Measurements from ENCODE around the gene CDC42BPB.

Gene CDC42BPB

DNA sequence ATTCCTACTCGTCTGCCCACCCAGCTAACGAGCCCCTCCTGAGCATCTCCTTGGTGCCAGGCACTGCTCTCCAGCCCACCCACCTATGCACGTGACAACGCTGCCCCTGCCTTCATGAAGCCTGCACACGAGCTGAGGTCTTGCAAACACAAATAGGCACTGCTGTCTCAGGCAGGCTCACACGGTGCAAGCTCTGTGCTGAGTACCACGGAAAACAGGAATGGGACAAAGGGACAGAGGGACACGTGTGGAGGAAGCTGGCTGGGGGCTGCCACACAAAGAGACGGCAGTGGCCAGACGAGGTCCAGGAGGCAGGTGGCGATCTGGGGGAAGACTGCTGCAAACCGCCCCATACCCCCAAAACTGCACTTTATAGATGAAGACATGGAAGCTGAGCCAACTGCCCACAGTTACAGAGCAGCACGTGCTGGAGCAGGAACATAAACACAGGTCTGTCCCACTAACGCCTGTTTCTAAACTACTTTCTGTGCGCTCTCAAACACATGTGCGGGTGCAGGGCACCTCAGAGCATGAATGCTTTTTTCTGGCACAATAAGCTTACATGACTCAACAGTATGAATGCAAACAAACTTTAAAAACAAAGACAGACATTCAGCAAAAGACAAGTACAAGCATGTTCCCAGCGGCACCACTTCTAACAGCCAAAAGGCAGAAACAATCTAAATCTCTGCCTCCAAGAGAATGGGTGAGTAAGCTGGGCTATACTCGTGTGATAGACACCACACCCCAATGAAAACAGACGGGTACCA, 70.4 kb downstream of the CDC42BPB start:
- no peak for DNase-seq

DNA sequence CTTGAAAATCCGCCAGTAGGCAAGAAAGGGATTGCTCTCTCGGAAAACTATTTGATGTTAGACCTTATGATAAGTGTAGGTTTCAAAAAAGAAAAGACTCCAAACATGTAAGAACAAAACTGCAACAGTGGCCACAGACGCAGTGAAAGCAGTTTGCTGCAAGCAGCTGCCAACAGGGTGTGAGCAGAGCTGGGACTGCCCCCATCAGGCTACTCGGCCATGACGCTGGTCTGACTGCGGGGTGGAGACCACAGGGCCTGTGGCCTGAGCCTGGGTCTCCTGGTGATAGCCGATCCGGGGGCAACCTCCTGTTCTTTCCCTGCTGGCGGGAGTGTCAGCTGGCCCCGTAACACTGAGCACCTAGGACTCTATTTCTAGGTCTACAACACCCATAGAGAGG, 71.7 kb downstream of the CDC42BPB start:
- DNase-seq = no peak

DNA sequence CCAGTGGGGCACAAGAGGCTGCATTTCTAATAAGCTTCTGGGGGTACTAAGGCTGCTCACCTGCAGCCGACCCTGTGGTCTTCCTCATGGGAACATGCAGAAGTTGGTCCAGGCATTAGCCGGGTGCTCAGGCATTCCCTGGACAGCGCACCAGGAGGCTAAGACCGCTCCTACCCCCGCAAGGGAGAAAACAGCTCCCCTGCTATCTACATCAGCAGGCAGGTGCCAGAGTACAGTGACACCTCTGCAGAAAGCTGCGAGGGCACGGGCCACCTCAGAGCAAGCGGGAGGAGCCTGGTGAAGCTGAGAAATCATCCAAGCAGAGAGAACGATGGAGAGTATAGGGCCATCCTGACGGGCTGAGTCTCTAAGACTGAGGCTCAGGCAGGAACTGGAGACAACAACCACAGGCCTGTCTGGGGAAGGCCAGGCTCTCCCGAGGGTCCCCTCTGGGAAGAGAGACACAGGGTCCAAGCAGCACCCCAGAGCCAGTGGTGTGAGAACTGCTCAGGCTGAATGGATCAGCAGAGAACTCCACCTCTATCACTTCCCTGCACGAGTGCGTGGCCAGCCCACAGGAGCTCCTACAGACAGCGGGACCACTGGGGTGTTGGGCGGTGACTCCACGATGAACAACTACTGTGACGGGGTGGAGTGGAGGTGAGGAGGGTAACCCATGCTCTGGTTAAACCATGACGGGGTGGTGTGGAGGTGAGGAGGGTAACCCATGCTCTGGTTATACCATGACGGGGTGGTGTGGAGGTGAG, 72.8 kb downstream of the CDC42BPB start:
- no peak for DNase-seq

- no peak for DNase-seq
These were observed 73.9 kb downstream of the CDC42BPB start for GRCh38 chr14:102983496-102983895.

DNA sequence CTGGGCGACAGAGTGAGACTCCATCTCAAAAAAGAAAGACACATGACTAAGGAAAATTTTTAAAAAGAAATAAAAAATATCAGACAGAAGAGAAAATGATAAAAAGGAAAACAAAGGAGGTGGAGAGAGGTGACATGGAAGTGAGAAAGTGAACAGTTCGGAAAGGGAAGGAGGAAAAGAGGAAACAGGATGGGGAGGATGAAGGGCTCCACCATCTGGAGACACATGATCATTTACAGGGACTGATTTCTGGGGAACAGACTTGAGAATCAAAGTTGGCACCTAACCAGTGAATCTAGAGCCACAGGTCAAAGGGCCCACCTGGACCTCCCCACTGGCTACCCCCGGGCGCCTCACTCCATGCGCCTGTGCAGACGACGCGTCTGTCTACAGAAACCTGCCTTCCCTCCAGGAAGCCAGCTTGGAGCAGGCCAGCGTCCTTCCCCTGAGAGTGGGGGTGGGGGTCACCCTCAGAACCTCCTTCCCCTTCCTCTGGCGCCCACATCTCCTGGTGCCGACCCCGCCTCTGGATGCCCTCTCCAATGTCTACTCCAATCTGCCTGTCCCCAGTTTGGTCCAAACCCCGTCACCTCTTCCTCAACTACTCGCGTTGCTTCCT, 74.4 kb downstream of the CDC42BPB start:
- DNase-seq = no peak

DNA sequence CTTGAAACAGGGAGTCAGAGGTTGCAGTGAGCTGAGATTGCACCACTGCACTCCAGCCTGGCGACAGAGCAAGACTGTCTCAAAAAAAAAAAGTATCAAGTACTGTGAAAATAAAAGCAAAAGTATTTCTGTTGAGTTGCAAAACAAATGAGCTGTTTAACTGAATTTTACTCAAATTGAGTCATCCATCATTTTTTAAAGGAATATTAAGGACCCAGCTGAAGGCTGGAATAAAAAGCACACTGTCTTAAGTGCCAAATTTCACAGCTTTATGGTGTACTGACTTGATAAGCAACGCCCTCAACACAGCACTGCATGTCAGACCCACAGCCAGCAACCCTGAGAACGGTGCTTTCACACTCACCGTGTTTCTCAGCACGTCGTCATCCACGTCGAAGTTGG, 76.9 kb downstream of the CDC42BPB start:
- no peak for DNase-seq

- DNase-seq = no peak
These were observed 77.9 kb downstream of the CDC42BPB start for GRCh38 chr14:102979406-102979805.

DNA sequence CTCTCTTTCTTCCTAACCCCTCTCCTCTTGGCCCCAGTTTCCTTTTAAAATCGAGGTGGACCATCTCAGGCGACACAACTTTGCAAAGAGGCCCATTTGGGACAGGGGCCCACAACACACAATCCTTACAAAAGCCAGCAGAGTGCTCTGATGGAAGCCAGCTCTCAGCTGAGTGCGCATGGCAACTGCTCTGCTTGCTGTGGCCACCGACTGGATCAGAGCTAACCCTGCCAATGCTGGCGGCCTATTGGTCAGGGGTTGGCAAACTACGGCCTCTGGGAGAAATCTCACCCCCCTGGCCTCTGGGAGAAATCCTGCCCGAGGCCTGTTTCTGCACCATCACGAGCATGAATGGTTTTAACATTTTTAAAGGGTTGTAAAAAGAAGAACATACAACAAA, 79.9 kb downstream of the CDC42BPB start:
- DNase-seq = no peak

DNA sequence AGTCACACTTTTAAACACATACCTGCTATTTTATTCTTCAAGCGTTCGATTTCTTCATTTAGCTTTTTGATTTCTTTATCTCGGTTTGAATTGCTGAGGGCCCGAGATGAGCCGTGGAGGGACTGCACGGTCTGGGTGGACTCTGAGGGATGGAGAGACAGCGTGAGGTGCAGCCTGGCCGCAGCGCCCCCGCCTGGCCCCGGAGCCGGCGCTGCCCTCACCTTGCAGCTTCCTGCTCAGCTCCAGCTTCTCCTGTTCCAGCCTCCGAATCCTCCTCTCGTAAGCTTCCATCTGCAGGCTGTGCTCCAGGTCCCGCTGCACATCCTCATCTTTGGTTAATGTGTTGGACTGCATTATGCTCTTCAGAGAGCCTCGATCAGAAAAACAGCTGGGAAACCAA, 81.7 kb downstream of the CDC42BPB start:
- no peak for DNase-seq

- no peak for DNase-seq
These were observed 83.6 kb downstream of the CDC42BPB start for GRCh38 chr14:102973706-102974285.

- DNase-seq = no peak
These were observed 85.3 kb downstream of the CDC42BPB start for GRCh38 chr14:102971836-102972606.

DNA sequence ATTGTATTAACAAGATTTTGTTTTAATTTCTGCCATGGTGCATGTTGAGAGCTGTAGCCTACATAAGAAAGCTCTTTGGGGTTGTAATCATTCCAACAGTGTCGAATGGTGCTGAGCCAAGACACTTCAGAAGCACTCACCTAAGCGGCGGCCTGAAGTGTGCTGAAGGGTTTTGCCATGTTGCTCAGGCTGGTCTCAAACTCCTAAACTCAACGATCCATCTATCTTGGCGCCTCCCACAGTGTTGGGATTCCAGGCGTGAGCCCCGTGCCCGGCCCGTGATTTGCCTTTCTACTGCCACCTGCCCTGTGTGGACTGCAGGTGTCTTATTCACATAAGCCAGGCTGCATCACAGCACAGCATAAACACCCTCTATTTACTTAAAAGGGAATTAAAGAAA, 86.0 kb downstream of the CDC42BPB start:
- DNase-seq = no peak

- no peak for DNase-seq
These were observed 86.9 kb downstream of the CDC42BPB start for GRCh38 chr14:102970496-102970895.

- DNase-seq = no peak
These were observed 87.4 kb downstream of the CDC42BPB start for GRCh38 chr14:102969901-102970300.

DNA sequence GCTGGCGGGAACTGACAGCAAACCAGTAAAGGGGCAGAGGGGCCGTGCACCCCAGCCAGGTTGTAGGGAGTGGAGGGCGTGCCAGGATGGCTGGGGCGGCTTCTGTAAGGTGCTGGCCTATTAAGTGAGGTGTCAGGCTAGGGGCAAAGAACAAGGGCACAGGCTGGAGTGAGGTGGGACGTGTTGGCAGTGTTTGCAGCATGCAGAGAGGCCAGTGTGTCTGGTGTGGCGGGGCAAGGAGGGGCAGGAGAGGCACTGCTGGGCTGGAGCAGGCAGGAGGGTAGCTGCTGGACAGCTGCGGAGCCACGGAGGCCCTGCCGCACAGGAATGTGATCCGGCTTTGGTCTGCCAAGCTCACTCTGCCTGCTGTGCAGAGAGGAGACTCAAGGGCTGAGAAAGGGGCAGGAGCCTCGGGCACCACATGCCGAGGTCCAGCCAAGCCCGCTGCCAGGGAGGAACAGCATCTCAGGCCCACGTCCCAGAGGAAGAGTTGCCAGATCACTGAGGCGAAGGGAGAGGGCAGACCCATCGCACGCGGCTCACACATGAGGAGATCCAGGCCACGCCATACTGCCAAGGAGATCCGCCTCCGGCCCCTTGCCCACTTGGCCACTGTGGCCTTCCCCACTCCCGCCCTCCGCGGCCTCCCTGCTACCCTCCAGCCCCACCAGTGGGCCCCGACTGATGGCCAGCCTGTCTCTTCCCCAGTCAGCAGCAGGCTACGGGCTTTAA, 88.1 kb downstream of the CDC42BPB start:
- no peak for DNase-seq

- no peak for DNase-seq
These were observed 89.0 kb downstream of the CDC42BPB start for GRCh38 chr14:102968306-102968705.

DNA sequence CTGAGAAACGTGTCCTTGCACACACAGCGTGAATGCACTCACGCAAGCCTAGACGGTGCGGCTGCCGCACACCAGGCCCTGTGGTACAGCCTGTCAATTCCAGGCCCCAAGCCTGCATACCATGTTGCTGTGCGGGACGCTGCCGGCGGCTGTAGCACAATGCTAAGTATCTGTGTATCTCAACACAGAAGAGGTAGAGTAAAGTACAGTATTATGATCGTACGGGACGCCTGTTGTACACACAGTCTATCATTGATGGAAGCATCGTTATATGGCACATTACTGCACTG, 89.9 kb downstream of the CDC42BPB start:
- DNase-seq = no peak

DNA sequence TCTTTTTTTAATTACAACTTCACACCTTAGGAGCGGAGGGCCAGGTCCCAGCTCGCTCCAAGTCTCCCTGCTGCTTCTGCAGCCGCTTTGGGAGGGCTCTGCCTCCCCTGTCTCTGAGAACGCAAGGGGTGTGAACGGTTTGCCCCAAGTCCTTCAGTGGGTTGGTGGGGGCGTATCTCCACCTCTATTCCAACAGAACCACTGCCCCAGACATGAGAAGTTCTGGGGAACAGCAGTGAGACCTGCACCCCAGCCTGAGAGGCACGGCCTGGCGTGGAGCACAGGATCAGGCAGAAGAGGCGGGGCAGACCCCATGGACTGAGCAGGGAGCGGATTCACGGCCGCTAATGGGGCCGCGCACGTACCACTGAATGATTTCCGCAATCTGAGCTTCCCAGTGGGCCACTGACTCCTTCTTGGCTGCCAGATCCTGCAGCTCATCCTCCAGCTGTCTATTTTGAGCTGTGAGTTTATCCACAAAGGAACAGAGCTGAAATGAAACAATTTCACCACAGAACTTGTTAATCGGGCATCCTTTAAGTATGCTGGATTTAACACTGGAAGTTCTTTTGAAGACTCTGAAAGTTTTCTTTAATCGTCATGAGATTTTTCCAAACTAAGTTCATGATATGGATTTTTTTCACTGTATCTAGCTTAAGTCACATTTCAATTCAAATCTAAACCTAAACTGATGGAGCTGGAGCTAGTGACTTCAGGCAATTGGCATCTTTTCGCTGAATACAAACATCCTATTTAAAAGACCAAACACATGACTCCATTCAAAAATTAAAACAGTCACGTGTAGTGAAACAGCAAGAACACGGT, 90.5 kb downstream of the CDC42BPB start:
- no peak for DNase-seq

- DNase-seq = no peak
These were observed 91.2 kb downstream of the CDC42BPB start for GRCh38 chr14:102965971-102966655.

DNA sequence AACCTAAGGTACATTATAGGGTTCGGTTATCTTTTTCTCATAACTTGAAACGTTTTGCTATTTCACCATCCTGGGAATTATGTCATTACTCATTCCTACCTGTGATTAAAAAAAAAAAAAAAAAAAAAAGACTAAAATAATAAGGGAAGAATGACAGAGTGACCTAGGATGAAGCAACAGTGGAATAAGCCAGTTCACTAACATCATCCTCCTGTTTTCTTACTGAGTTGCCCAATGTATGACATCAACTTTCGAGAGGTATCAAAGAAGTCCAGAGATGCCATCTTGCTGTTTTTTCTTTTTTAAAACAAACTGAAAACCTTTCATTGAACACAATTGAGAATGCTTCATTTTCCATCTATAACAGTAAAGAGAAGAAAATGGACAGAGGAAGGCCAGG, 92.1 kb downstream of the CDC42BPB start:
- no peak for DNase-seq

Measured in effector CD4-positive, alpha-beta T cell (primary cell).